RWPE1 (cell line): Measurements from ENCODE around the gene SHISAL2B.
"Not testable (repeated sequence)": the region's sequence is repeated elsewhere in the genome, so short reads cannot be mapped to it uniquely, and the experiment has no call there.

ENCODE experiments used
- CTCF ChIA-PET: fragments of 350-600 bp; sonication (Branson Sonifier 250); formaldehyde crosslinking; extraction: SDS; loops from one replicate; lab custom pipeline; 2021; lab: Yijun Ruan, JAX
- POLR2A ChIA-PET: fragments of 400-600 bp; formaldehyde crosslinking; extraction: SDS; loops from one replicate; lab custom pipeline; 2020; ENCODE audit warnings: antibody characterized with exemption; ENCODE audit not compliant: low non-redundant PET; lab: Yijun Ruan, JAX
- DNase-seq: peaks from one replicate; pipeline ENCODE4 v3.0.0; 2012; ENCODE audit warnings: low spot score
- H3K27ac ChIP-seq: fragments of 450-650 bp; 2 replicates; pipeline ENCODE4 v1.5.1; 2017
- TF ChIP-seq, protein P1 (sequence below): fragments of 450-650 bp; conservative IDR thresholded peaks from 2 replicates; pipeline ENCODE4 v1.5.1; 2017; ENCODE audit warnings: low read depth, mild to moderate bottlenecking

The SHISAL2B gene

DNA sequence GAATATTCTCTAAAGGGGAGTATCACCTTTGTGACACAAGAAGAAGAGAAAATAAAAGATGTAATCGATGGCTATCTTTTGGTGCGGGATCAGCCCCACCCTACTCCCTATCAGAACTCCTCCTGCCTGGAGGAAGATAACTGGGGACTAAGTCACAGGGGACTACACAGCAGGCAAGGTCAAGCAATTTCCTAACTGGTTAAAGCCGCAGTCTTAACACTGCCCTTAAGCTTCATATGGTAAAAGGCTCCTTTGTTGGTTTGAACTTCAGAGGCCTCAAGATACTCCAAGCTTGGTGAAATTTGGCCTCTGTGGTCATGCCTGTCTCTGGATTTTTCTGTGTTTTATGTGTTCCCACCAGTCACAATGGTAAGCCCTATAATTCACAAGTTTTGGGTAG lies 1.3 kb upstream of the SHISAL2B start:
- no peak overlapping the region for H3K27ac ChIP-seq
- TF ChIP-seq, protein P1, sequence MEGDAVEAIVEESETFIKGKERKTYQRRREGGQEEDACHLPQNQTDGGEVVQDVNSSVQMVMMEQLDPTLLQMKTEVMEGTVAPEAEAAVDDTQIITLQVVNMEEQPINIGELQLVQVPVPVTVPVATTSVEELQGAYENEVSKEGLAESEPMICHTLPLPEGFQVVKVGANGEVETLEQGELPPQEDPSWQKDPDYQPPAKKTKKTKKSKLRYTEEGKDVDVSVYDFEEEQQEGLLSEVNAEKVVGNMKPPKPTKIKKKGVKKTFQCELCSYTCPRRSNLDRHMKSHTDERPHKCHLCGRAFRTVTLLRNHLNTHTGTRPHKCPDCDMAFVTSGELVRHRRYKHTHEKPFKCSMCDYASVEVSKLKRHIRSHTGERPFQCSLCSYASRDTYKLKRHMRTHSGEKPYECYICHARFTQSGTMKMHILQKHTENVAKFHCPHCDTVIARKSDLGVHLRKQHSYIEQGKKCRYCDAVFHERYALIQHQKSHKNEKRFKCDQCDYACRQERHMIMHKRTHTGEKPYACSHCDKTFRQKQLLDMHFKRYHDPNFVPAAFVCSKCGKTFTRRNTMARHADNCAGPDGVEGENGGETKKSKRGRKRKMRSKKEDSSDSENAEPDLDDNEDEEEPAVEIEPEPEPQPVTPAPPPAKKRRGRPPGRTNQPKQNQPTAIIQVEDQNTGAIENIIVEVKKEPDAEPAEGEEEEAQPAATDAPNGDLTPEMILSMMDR, result no peak
- DNase-seq, result no peak
- POLR2A ChIA-PET, result no interaction called here
- CTCF ChIA-PET, result interaction anchor here (0.9 kb wide), 1 partner anchor 15 kb away, joined by 3 read pairs; no protein-coding TSS in a partner anchor

DNA sequence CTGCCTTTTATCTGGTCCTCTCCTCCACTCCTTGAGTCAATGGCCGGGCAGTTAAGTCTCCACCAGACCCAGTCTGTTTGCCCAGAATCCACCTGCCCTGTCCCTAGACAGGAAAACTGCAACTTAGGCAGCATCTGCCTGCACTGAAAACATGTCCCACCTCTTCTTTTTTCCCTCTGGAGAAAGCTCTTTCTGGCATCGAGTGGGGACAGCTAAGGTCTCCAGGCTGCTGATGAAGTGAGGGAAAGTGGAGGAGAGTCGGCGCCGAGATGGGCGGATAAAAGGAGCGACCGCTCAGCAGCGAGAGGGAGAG lies 243 bp upstream of the SHISAL2B start:
- TF ChIP-seq, protein P1, result no peak
- CTCF ChIA-PET, result interaction anchor here (0.6 to 0.7 kb wide), 2 partner anchors 14 to 1518 kb away, joined by 3 read pairs; no protein-coding TSS in a partner anchor
- no peak for DNase-seq
- no peak overlapping the region for H3K27ac ChIP-seq
- POLR2A ChIA-PET, result no interaction called here

DNA sequence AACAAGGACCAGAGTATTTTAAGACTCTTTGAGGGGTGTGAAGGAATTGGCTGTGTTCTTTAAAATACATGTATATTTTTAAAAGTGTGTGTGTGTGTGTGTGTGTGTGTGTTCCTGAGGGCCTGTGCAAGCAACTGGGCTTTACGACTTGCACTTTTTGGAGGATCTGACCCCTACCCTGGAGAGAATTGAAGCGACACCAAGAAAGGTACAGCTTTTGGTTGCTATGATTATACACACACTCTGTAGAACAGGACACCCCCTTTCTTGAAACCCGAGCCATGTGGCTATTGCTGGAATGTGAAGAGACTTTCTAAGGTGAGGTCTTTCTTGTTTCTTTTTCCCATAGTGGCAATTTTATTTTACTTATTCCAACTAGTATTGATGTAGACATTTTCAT lies 988 bp downstream of the SHISAL2B start:
- H3K27ac ChIP-seq, result no peak overlapping the region
- POLR2A ChIA-PET, result no interaction called here
- CTCF ChIA-PET, result no interaction called here

DNA sequence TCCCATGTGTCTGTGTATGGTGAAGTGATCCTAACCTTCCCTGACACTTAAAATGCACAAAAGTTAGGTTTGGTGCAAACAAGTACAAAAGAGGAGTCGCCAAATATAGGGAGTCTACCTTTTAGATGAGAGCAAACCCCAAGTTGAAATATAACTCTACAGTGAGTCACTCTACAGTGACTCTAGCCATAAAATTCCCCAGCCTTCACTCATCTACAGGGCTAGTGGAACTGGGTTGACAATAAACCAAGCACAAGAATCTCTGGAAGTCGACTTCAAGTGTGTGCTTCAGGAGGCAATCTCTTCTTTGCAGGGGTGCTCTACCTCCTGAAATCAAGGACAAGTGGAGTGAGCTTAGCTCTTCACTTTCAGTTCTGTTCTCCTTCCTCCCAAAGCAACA lies 3.3 kb downstream of the SHISAL2B start:
- ChIA-PET CTCF (no interaction called here), POLR2A (no interaction called here)
- H3K27ac ChIP-seq, result no peak overlapping the region
- DNase-seq, result peak; percentile 44
- TF ChIP-seq, protein P1, result no peak

More for the DNA sequence above, 988 bp downstream of the SHISAL2B start:
- TF ChIP-seq, protein P1, result no peak
- DNase-seq, result no peak

DNA sequence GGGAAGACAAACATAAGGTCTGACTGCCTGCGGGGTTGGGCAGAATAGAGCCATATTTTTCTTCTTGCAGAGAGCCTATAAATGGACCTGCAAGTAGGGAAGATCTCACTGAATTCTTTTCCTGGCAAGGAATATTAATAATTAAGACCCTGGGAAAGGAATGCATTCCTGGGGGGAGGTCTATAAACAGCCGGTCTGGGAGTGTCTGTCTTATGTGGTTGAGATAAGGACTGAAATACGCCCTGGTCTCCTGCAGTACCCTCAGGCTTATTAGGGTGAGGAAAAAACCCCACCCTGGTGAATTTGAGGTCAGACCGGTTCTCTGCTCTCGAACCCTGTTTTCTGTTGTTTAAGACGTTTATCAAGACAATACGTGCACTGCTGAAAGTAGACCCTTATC lies 6.1 kb downstream of the SHISAL2B start:
- CTCF ChIA-PET, result interaction anchor here (0.6 kb wide), 1 partner anchor 37 kb away, joined by 3 read pairs; no protein-coding TSS in a partner anchor
- H3K27ac ChIP-seq, DNase-seq, POLR2A ChIA-PET: not testable (repeated sequence)

DNA sequence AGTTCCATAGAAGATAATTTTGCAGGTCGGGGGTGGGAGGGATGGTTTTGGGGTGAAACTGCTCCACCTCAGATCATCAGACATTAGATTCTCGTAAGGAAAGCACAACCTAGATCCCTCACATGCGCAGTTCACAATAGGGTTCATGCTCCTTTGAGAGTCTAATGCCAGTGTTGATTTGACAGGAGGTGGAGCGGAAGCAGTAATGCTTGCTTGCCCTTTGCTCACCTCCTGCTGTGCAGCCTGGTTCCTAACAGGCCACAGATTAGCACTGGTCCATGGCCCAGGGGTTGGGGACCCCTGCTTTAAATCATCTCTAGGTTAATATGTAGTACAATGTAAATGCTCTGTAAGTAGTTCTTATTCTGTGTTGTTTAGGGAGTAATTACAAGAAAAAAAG lies 10.5 kb downstream of the SHISAL2B start:
- H3K27ac ChIP-seq, result no peak overlapping the region
- no peak for DNase-seq
- POLR2A ChIA-PET, result no interaction called here
- TF ChIP-seq, protein P1, result no peak
- CTCF ChIA-PET, result no interaction called here

DNA sequence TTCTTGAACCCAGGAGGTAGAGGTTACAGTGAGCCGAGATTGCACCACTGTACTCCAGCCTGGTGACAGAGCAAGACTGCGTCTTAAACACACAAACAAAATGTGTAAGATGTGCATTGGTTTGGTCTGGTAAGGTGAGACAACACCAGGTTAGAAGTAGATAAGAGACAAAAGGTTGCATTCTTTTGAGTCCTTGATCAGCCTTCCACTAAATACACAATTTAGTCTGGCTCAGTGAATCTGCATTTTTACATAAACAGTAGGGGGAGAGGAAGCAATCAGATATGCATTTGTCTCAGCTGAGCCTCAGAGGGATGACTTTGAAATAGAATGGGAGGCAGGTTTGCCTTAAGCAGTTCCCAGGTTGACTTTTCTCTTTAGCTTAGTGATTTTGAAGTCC lies 15.8 kb downstream of the SHISAL2B start:
- DNase-seq, H3K27ac ChIP-seq, POLR2A ChIA-PET: not testable (repeated sequence)
- CTCF ChIA-PET, result interaction anchor here (1.4 kb wide), 1 partner anchor 12 kb away, joined by 4 read pairs; no protein-coding TSS in a partner anchor

DNA sequence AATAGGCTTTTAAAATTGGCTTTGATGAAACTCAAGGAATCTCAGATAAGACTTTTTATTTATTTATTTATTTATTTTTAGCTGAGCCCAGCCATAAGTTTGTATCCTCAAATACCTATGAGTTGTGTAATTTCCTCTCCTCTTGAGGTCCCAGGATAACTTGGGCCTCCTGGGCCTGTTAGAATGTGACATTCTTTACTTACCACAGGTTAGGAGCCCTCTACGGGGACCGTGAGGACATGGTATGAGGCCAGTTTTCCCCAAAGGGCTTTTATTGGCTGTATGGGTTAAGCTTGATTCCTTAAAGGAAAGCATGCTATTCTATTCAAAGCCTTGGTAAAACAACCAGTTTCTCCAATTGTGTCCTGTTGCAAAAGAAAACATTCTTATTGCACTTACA lies 16.9 kb downstream of the SHISAL2B start:
- DNase-seq, result no peak
- ChIA-PET POLR2A (no interaction called here), CTCF (interaction anchor here (0.6 to 1.4 kb wide), 3 partner anchors 8 to 90 kb away, joined by 3 to 4 read pairs (median 4); no protein-coding TSS in a partner anchor)
- H3K27ac ChIP-seq, result no peak overlapping the region
- TF ChIP-seq, protein P1, result no peak

DNA sequence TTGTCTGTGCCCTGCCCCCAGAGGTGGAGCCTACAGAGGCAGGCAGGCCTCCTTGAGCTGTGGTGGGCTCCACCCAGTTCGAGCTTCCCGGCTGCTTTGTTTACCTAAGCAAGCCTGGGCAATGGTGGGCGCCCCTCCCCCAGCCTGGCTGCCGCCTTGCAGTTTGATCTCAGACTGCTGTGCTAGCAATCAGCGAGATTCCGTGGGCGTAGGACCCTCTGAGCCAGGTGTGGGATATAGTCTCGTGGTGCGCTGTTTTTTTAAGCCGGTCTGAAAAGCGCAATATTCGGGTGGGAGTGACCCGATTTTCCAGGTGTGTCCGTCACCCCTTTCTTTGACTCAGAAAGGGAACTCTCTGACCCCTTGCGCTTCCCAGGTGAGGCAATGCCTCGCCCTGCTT lies 24.2 kb downstream of the SHISAL2B start:
- DNase-seq, POLR2A ChIA-PET, CTCF ChIA-PET: not testable (repeated sequence)
- H3K27ac ChIP-seq, result peak overlapping the region; percentile 81
